Islet precursor cell (in vitro differentiated cells): Measurements from ENCODE around the gene PREB.

ENCODE experiments used
- DNase-seq: peaks from one replicate; pipeline ENCODE4 v3.0.0-alpha.2; 2018

The PREB gene

GRCh38 chr2:27094353-27094984 is 40.0 kb downstream of the PREB start:
- peak; percentile 39 for DNase-seq

GRCh38 chr2:27093430-27094352 is 40.7 kb downstream of the PREB start:
- no peak for DNase-seq

- no peak for DNase-seq
Measured at GRCh38 chr2:27092696-27093429, 41.6 kb downstream of the PREB start.

DNA sequence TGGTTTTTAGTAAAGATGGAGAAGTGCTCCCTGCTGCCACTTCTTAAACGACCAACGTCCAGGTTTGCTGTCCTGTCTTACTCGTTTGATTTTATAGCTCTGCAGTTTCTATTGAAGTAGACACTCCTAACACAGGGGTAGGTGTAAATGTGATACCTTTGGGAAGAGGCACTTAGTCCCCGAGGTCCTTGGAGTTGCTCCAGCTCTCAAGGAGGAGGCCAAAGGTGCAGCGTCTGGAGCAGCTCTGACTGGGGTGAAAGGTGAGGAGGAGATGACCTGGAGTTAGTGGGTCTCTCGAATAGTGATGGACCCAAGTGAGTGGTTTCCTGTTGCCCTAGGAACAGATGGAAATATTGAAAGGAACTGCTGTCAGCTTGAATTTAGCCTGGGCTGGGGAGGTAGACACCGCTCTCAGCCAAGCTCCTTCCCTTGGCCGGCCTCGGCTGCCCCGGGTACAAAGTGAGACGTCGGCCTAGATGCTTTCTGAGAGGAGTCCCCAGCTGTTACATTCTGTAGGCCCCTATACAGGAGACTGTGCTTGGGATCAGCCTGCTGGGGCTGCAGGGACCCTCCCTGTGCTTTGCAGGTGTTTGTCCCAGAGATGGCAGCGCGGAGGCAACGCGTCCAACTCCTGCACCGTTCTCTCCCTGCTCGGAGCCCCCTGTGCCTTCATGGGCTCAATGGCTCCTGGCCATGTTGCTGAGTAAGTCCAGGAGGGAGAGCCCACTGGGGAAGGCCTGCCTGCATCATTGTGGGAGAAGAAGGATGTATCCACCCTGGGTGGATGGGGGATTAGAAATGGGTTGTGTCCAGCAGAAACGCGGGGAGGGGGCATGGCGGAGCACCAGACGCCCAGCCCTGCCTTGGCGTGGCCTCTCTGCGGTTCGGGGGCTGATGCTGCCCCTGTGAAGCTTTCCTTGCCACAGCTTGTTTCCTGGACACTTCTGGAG is 42.4 kb downstream of the PREB start:
- no peak for DNase-seq

DNA sequence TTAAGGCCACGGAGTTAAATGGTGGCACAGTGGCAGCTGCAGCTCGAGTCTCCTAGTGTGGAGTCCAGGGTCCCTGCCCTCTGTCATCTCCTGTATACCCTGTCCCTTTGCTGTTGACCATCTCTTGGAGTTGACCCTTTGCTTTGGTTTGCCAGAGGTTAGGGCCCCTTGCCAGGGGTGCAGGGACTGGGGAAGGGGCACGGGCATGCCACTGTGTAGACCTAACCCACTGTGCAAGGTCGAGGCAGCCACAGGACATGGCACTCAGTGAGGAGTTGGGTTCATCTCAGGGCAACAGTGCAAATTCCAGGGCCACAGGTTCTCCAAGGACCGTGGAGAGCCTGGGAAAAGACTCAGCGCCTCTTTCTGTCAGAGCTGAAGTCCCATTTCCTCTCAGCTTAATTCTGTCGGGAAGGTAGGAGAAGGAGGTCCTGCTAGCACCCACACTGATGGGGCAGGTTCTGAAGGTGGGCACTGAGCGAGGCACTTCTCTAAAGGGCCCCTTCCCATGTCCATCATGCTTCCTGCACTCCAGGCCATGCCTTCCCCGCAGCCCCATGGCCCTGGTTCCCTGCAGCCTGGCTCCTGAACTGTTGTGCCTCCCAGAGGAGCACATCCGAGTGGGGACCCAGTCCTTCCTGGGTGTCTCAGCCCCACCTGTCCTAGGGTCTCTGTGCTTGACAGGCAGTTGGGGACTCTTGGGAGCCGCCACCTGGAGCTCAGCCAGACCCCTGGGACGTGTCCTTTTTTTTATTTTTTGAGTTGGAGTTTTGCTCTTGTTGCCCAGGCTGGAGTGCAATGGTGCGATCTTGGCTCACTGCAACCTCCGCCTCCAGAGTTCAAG is 45.1 kb downstream of the PREB start:
- DNase-seq, result no peak

- no peak for DNase-seq
Measured at GRCh38 chr2:27088634-27089033, 45.8 kb downstream of the PREB start.

GRCh38 chr2:27087823-27088410 is 46.5 kb downstream of the PREB start:
- DNase-seq, result no peak

DNA sequence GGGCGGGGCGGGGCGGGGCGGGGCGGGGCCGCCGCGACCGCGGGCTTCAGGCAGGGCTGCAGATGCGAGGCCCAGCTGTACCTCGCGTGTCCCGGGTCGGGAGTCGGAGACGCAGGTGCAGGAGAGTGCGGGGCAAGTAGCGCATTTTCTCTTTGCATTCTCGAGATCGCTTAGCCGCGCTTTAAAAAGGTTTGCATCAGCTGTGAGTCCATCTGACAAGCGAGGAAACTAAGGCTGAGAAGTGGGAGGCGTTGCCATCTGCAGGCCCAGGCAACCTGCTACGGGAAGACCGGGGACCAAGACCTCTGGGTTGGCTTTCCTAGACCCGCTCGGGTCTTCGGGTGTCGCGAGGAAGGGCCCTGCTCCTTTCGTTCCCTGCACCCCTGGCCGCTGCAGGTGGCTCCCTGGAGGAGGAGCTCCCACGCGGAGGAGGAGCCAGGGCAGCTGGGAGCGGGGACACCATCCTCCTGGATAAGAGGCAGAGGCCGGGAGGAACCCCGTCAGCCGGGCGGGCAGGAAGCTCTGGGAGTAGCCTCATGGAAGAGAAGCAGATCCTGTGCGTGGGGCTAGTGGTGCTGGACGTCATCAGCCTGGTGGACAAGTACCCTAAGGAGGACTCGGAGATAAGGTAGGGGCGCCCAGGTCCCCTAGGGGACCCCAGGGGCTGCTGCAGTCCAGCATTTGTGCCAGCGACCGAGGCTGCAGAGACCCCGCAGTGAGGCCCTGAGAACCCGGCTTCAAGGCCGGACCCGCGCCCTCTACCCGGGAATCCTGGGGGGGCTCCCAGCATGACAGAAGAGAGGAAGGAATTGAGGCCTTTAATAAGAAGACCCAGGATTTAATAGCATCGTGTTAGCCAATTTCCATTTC is 47.5 kb downstream of the PREB start, which contains the start of gene KHK:
TSS of gene KHK (plus strand) at position 49 of the 870 bp plus-strand sequence. CDS start at position 537, 488 bp downstream.
- DNase-seq, result no peak

GRCh38 chr2:27086090-27086723 is 48.2 kb downstream of the PREB start:
- peak; percentile 98 for DNase-seq

GRCh38 chr2:27085673-27086089 is 48.8 kb downstream of the PREB start:
- peak; percentile 85 for DNase-seq

- DNase-seq, result no peak
Measured at GRCh38 chr2:27085062-27085672, 49.3 kb downstream of the PREB start.

GRCh38 chr2:27084297-27085061 is 50.0 kb downstream of the PREB start:
- no peak for DNase-seq

DNA sequence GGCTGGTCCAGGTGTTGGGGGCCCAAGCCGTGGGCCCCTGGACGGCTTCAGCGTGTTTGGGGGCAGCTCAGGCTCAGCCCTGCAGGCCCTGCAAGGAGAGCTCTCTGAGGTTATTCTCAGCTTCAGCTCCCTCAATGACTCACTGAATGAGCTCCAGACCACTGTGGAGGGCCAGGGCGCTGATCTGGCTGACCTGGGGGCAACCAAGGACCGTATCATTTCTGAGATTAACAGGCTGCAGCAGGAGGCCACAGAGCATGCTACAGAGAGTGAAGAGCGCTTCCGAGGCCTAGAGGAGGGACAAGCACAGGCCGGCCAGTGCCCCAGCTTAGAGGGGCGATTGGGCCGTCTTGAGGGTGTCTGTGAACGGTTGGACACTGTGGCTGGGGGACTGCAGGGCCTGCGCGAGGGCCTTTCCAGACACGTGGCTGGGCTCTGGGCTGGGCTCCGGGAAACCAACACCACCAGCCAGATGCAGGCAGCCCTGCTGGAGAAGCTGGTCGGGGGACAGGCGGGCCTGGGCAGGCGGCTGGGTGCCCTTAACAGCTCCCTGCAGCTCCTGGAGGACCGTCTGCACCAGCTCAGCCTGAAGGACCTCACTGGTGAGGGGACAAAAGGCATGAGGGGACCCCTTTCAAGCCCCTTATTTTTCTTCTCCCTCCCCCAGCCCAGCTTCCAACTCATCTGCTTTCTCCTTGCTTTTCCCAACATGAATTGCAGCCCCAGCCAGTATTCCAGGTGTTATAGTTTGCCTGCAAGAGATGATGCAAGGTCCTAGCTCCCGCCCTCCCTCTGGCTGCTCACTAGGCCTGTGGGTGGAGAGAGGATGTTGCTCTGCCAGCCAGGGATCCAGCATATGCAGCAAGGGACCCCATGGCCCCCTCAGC is 50.8 kb downstream of the PREB start:
- DNase-seq, result no peak

DNA sequence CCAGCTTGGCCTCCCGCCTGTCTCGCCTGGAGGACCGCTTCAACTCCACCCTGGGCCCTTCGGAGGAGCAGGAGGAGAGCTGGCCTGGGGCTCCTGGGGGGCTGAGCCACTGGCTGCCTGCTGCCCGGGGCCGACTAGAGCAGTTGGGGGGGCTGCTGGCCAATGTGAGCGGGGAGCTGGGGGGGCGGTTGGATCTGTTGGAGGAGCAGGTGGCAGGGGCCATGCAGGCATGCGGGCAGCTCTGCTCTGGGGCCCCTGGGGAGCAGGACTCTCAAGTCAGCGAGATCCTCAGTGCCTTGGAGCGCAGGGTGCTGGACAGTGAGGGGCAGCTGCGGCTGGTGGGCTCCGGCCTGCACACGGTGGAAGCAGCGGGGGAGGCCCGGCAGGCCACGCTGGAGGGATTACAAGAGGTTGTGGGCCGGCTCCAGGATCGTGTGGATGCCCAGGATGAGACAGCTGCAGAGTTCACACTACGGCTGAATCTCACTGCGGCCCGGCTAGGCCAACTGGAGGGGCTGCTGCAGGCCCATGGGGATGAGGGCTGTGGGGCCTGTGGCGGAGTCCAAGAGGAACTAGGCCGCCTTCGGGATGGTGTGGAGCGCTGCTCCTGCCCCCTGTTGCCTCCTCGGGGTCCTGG is 51.5 kb downstream of the PREB start:
- DNase-seq, result no peak

DNA sequence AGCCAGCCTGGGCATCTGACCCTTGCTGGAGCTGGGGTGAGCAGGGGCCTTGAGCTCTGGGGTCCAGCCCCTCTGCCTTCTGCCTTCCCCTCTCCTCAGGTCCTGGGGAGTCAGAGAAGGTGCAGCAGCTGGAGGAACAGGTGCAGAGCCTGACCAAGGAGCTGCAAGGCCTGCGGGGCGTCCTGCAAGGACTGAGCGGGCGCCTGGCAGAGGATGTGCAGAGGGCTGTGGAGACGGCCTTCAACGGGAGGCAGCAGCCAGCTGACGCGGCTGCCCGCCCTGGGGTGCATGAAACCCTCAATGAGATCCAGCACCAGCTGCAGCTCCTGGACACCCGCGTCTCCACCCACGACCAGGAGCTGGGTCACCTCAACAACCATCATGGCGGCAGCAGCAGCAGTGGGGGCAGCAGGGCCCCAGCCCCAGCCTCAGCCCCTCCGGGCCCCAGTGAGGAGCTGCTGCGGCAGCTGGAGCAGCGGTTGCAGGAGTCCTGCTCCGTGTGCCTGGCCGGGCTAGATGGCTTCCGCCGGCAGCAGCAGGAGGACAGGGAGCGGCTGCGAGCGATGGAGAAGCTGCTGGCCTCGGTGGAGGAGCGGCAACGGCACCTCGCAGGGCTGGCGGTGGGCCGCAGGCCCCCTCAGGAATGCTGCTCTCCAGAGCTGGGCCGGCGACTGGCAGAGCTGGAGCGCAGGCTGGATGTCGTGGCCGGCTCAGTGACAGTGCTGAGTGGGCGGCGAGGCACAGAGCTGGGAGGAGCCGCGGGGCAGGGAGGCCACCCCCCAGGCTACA is 52.3 kb downstream of the PREB start:
- DNase-seq, result no peak
